ENCODE data around the gene OOSP4A. TPM values are rescaled to one million over a fixed set of nuclear protein-coding genes. Genes with fewer than 3 reads are reported as not detected.

Gene OOSP4A
- total RNA-seq, 1 donor from 2014 or later, result not detected

GRCh38 chr11:59992425-59992824, 28.6 kb downstream of the OOSP4A start:
- ChIA-PET CTCF (no interaction called here), POLR2A (no interaction called here)
- no peak overlapping the region for H3K27ac Mint-ChIP-seq
- H3K4me1 Mint-ChIP-seq, result no peaks in the 10 kb centered on the region
- H3K27me3 Mint-ChIP-seq, result peaks cover 9% of the 10 kb centered on the region
- intact Hi-C loops (cut with micrococcal nuclease), result no loop called here
- ATAC-seq (ENCODE audit: low read depth) (no peak), DNase-seq (no peak)
- H3K4me3 Mint-ChIP-seq, result no peak overlapping the region
- TF ChIP-seq, protein P1, sequence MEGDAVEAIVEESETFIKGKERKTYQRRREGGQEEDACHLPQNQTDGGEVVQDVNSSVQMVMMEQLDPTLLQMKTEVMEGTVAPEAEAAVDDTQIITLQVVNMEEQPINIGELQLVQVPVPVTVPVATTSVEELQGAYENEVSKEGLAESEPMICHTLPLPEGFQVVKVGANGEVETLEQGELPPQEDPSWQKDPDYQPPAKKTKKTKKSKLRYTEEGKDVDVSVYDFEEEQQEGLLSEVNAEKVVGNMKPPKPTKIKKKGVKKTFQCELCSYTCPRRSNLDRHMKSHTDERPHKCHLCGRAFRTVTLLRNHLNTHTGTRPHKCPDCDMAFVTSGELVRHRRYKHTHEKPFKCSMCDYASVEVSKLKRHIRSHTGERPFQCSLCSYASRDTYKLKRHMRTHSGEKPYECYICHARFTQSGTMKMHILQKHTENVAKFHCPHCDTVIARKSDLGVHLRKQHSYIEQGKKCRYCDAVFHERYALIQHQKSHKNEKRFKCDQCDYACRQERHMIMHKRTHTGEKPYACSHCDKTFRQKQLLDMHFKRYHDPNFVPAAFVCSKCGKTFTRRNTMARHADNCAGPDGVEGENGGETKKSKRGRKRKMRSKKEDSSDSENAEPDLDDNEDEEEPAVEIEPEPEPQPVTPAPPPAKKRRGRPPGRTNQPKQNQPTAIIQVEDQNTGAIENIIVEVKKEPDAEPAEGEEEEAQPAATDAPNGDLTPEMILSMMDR (IDR thresholded peaks at IDR 0.05), result no peak
- H3K36me3 Mint-ChIP-seq (ENCODE audit: low read depth), result no peaks in the 10 kb centered on the region
- H3K9me3 Mint-ChIP-seq, result peaks cover 22% of the 10 kb centered on the region

DNA sequence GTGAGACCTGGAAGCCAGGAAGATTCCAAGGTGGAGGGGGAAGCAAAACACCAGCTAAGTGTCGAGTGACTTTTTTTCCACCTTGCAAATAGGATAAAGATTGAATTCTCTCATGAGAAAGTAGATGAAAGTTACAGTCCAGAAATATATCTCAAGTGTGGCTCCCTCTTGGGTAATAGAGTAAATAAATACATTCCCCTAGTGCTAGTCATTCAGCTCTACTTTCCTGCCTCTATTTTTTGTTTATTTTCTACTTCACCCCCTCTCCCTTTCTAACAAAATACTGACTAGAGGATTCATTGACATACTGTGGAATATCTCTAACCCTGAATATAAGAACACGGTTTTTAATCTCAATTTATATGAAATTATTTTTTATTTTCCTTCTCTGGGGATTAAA, 34.0 kb downstream of the OOSP4A start:
- Mint-ChIP-seq H3K27ac (no peak overlapping the region), H3K9me3 (no peaks in the 10 kb centered on the region), H3K4me1 (no peaks in the 10 kb centered on the region), H3K4me3 (no peak overlapping the region), H3K36me3 (ENCODE audit: low read depth) (no peaks in the 10 kb centered on the region), H3K27me3 (peaks cover 18% of the 10 kb centered on the region)
- ATAC-seq (ENCODE audit: low read depth) (no peak), DNase-seq (no peak)
- ChIA-PET POLR2A (no interaction called here), CTCF (no interaction called here)
- TF ChIP-seq, protein P1 (IDR thresholded peaks at IDR 0.05), result no peak
- intact Hi-C loops (cut with micrococcal nuclease), result no loop called here

- intact Hi-C loops (cut with micrococcal nuclease), result no loop called here
- H3K27me3 Mint-ChIP-seq, result peaks cover 19% of the 10 kb centered on the region
- no peak overlapping the region for H3K4me3 Mint-ChIP-seq
- TF ChIP-seq, protein P1 (IDR thresholded peaks at IDR 0.05), result no peak
- H3K36me3 Mint-ChIP-seq (ENCODE audit: low read depth), result no peaks in the 10 kb centered on the region
- no peaks in the 10 kb centered on the region for H3K9me3 Mint-ChIP-seq
- no peak overlapping the region for H3K27ac Mint-ChIP-seq
- H3K4me1 Mint-ChIP-seq, result no peaks in the 10 kb centered on the region
- ChIA-PET CTCF (no interaction called here), POLR2A (no interaction called here)
- no peak for DNase-seq
- ATAC-seq (ENCODE audit: low read depth), result no peak
Observed at GRCh38 chr11:59999691-60000090, 35.9 kb downstream of the OOSP4A start.

GRCh38 chr11:60003729-60004128, 39.9 kb downstream of the OOSP4A start:
- Mint-ChIP-seq H3K4me1 (no peaks in the 10 kb centered on the region), H3K36me3 (ENCODE audit: low read depth) (no peaks in the 10 kb centered on the region), H3K9me3 (no peaks in the 10 kb centered on the region), H3K4me3 (no peak overlapping the region), H3K27me3 (peaks cover 16% of the 10 kb centered on the region), H3K27ac (no peak overlapping the region)
- POLR2A ChIA-PET, result no interaction called here
- CTCF ChIA-PET, result no interaction called here
- TF ChIP-seq, protein P1 (IDR thresholded peaks at IDR 0.05), result no peak
- ATAC-seq (ENCODE audit: low read depth) (no peak), DNase-seq (no peak)
- intact Hi-C loops (cut with micrococcal nuclease), result no loop called here

DNA sequence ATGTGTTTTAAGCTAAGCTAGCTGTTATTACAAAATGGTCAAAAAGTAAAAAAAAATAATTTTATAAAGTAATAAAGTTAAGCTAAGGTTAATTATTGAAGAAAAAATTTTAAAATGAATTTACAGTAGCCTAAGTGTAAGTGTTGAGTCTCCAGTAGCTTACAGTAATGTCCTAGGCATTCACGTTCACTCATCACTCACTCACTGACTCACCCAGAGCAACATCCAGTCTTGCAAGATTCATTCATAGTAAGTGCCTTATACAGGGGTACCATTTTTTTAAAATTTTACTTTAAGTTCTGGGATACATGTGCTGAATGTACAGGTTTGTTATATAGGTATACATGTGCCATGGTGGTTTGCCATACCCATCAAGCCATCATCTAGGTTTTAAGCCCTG, 41.5 kb downstream of the OOSP4A start:
- H3K4me3 Mint-ChIP-seq, result no peak overlapping the region
- POLR2A ChIA-PET, result no interaction called here
- no peak overlapping the region for H3K27ac Mint-ChIP-seq
- DNase-seq (no peak), ATAC-seq (ENCODE audit: low read depth) (no peak)
- intact Hi-C loops (cut with micrococcal nuclease), result no loop called here
- TF ChIP-seq, protein P1 (IDR thresholded peaks at IDR 0.05), result no peak
- H3K9me3 Mint-ChIP-seq, result no peaks in the 10 kb centered on the region
- H3K27me3 Mint-ChIP-seq, result peaks cover 17% of the 10 kb centered on the region
- H3K4me1 Mint-ChIP-seq, result no peaks in the 10 kb centered on the region
- CTCF ChIA-PET, result no interaction called here
- no peaks in the 10 kb centered on the region for H3K36me3 Mint-ChIP-seq (ENCODE audit: low read depth)
